HG02884 (cell line): ENCODE measurements around the gene FYB1.
A peak's percentile ranks its signal among the peaks of the same experiment; 100 is the strongest.

Experiments used
- ATAC-seq: cut with Tn5 transposase; IDR thresholded peaks from one replicate; pipeline ENCODE4 v1.9.1; 2021; ENCODE audit warnings: mild to moderate bottlenecking, moderate library complexity; ENCODE audit not compliant: unreplicated experiment

FYB1 gene

DNA sequence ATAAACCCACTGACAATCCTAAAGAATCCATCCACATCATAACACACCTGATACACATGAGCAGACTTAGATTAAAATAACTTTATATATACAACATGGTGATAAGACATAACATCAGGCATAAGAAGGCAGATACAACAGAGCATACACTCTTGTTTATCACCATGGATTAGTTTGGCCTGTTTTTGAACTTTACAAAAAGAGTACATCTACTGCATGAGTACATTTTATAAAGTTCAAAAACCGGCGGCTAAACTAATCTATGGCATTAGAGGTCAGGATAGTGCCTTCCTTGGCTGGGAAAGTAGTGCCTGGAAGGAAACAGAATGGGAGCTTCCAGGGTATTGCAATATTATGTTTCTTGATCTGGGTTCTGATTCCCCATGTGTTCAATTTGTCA, 160.3 kb downstream of the FYB1 start:
- no peak for ATAC-seq

GRCh38 chr5:39058178-39058921, 161.0 kb downstream of the FYB1 start:
- peak; percentile 91 for ATAC-seq

DNA sequence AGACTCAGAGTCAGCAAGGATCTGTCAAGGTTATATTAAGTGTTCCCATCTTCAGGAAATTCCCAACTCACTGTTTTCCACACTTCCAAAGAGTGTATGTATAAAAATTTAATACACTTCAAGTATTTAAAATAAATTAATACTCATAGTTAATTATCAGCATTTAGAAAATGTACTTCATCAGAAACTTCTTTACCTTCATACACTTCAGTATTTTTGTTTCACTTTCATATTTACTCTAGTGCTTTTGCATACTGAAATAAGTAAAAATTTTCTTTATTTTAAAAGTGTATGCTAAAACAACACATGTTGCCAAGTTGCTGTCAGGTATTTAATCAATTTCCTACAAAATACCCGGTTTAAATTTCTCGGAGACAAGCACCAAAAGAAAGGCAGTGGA, 161.6 kb downstream of the FYB1 start:
- peak; percentile 56 for ATAC-seq

- no peak for ATAC-seq
These were observed 163.5 kb downstream of the FYB1 start for GRCh38 chr5:39055768-39056398.
